NCI-H510A (cell line): Measurements from ENCODE around the gene RNU1-4.
"Not testable (repeated sequence)": the region's sequence is repeated elsewhere in the genome, so short reads cannot be mapped to it uniquely, and the experiment has no call there.

ENCODE experiments used
- DNase-seq: peaks from one replicate; lab custom pipeline; 2025; lab: John Stamatoyannopoulos, UW

Gene RNU1-4

GRCh38 chr1:16708704-16709103 lies 31.6 kb upstream of the RNU1-4 start:
- DNase-seq = not testable (repeated sequence)

GRCh38 chr1:16709659-16710087 lies 30.6 kb upstream of the RNU1-4 start:
- not testable (repeated sequence) for DNase-seq

GRCh38 chr1:16710618-16711017 lies 29.7 kb upstream of the RNU1-4 start:
- not testable (repeated sequence) for DNase-seq

- not testable (repeated sequence) for DNase-seq
Measured at GRCh38 chr1:16712131-16712530, 28.2 kb upstream of the RNU1-4 start.

- not testable (repeated sequence) for DNase-seq
Measured at GRCh38 chr1:16712582-16712981, 27.7 kb upstream of the RNU1-4 start.

GRCh38 chr1:16712984-16713383 lies 27.3 kb upstream of the RNU1-4 start:
- DNase-seq = not testable (repeated sequence)

- not testable (repeated sequence) for DNase-seq
Measured at GRCh38 chr1:16713480-16713879, 26.8 kb upstream of the RNU1-4 start.

GRCh38 chr1:16716691-16717335 lies 23.5 kb upstream of the RNU1-4 start:
- no peak for DNase-seq

- DNase-seq = no peak
Measured at GRCh38 chr1:16717336-16718098, 22.8 kb upstream of the RNU1-4 start.

GRCh38 chr1:16718099-16718907 lies 22.0 kb upstream of the RNU1-4 start:
- not testable (repeated sequence) for DNase-seq

GRCh38 chr1:16718908-16719533 lies 21.3 kb upstream of the RNU1-4 start:
- DNase-seq = no peak

- DNase-seq = no peak
Measured at GRCh38 chr1:16719571-16720350, 20.6 kb upstream of the RNU1-4 start.

- no peak for DNase-seq
Measured at GRCh38 chr1:16720351-16721223, 19.7 kb upstream of the RNU1-4 start.

GRCh38 chr1:16721871-16722641 lies 18.3 kb upstream of the RNU1-4 start:
- no peak for DNase-seq

GRCh38 chr1:16724718-16725438 lies 15.4 kb upstream of the RNU1-4 start:
- DNase-seq = no peak

GRCh38 chr1:16725439-16726245 lies 14.7 kb upstream of the RNU1-4 start:
- DNase-seq = not testable (repeated sequence)

- DNase-seq = no peak
Measured at GRCh38 chr1:16727190-16728111, 12.9 kb upstream of the RNU1-4 start.
